GM18861 (cell line): ENCODE measurements around the gene TGFBR3L.
"Not testable (repeated sequence)": the region's sequence is repeated elsewhere in the genome, so short reads cannot be mapped to it uniquely, and the experiment has no call there.

Experiments
- ATAC-seq: cut with Tn5 transposase; IDR thresholded peaks from one replicate; pipeline ENCODE4 v1.9.1; 2021; ENCODE audit not compliant: unreplicated experiment

TGFBR3L gene

DNA sequence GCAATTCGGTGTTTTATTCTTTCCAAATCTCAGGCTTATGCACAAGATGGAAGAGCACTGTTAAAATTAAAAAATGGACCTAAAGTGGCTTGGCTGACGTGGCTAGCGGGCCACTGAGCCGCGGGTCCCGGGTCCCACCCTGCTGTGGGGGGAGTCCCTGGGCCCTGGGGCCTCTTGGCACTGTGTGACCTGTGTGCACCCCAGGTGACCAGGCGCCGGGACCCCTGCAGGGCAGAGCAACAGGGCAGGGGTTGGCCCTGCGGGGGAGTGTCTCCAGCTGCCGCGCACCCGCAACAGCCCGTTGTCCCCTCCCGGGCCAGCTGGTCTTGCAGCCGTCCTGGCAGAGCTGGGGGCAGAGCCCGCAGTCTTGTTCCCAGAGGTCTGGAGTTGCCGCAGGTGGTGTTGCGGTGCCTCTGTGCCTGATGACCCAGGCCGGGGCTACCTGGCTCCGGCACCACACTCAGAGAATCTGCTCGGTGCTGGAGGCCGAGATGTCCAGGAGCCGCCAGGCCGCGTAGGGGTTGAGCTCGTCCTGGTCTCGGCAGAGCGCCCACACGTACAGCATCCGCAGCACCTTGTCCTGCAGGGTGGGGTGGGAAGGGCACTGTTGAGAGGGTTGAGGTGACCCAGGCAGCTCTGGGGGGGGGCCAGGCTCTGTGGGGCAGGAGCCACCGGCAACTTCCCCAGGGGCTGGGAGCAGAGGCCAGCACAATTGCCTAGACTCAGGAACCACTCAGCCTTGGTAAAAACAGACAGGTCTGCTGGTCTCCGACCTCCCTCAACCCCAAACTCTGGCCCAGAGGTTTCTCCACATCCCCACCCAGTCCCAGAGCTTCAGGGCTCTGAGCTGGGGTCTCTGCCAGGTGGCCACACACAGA is 12.3 kb downstream of the TGFBR3L start:
- ATAC-seq: no peak

GRCh38 chr19:7927605-7928333 is 13.1 kb downstream of the TGFBR3L start:
- no peak for ATAC-seq

- no peak for ATAC-seq
These were observed 13.7 kb downstream of the TGFBR3L start for GRCh38 chr19:7928334-7928706.

DNA sequence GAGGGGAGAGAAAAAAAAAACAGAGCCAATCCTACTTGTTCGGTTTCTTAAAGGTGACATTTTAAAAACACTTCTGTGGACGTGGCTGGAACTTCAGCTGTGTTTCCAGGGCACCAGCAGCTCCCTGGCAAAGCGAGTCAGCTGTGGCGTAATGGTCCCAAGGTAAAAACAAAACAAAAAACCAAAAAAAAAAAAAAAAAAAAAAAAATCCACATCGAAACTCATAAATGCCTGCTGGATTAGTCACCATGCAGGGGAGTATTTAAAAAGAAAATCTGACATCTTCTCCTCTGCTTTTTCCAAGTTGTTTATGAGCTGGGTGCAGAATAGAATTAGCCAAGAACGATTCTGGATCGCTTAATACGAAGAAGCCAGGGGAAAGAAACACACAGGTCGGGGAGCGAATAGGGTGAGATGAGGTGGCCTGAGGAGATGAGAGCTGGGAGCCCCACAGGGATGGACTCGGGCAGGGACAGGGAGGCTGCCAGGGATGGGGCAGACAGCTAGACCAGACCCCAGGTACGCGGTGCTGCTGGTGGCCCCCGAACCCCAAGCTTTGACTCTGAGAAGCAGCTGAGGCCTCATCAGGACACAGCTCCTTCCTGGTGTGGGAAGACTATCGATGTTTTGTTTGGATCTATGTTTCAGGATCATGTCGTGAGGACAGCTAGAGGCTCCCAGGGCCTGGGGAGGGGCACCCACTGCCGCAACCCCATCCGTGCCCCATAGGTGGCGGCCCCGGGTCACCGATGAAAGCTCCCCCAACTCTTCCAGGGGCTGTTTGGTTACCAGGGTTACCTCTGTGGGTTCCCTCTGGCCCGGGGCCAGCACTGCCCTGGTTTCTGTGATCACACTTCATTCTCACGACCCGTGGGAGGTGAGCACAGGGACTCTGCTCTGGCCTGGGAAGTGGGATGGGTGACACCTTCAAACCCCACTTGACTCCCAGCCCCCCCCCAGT is 14.4 kb downstream of the TGFBR3L start:
- no peak for ATAC-seq

DNA sequence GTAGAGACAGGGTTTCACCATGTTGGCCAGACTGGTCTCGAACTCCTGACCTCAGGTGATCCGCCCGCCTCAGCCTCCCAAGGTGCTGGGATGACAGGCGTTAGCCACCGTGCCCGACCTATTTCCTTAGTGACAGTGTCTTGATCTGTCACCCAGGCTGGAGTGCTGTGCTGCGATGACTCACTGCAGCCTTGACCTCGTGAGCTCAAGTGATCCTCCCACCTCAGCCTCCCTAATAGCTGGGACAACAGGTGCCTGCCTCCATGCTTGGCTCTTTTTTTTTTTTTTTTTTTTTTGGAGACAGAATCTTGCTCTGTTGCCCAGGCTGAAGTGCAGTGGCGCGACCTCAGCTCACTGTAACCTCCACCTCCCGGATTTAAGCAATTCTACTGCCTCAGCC is 15.4 kb downstream of the TGFBR3L start:
- ATAC-seq: not testable (repeated sequence)

GRCh38 chr19:7930765-7931164 is 16.1 kb downstream of the TGFBR3L start:
- no peak for ATAC-seq

DNA sequence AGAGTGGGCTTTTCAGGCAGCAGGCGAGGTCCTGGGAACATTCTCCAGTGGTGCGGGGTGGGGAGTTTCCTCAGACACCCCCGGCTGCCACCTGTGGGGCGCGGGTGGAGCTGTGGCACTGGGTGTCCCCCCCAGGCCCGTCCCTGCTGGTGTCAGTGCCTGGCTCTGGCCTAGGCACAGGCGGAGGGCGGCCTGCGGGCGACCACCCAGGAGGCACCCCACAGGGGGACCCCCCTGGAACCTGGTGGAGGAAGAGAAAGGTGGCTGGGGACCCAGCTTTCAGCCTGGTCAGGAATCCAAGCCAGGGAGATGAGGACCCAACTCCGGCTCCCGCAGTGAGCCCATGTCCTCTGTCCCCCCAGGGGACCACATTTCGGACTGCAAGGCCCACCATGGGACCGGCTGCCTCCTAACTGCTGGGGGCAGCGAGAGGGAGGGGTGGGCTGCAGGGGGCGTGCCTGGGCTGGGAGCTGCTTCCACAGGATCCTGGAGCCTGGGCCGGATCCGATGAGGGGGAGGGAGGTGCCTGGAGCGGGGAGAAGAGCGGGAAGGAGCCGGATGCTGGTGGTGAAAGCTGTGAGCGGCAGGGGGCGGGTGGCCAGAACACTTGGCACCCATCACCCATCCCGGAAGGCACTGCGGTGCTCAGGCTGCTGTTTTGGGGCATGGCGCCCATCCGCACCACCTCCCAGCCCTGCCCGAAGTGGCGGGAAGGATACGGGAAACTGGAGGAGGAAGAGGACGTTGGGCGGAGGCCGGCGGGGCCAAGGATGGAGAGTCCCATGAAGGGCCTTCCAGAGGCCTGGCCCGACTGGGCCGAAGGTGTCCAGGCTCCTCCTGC is 16.8 kb downstream of the TGFBR3L start:
- ATAC-seq: no peak

DNA sequence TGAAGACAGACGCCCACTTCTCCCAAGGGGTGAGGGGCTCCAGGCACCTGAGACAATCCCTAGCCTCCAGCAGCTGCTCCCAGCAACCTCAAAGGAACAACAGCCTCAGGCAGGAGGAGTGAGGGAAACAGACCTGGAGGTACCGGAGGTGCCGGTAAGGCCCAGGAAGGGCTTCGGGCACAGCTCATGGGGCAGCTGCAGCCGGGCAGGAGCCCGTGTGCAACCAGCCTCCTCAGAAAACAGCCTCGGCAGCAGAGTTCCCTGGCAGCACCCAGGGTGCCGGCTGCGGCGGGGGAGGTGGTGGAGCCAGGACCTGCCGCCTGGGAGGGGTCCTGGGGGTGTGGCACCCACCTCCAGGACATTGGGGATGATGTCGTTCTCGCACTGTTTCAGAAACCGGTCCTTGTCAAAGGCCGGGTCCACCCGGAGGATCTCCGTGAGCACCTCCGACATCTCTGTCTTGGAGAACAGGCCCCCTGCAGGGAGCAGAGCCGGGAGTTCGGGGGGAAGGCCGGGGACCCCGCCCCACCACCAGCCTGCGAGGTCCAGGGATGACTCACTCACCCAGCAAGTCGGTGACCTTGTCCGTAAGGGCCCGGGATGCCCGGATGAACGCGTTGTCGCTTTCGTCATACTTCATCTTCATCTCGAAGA is 17.8 kb downstream of the TGFBR3L start:
- ATAC-seq: no peak

DNA sequence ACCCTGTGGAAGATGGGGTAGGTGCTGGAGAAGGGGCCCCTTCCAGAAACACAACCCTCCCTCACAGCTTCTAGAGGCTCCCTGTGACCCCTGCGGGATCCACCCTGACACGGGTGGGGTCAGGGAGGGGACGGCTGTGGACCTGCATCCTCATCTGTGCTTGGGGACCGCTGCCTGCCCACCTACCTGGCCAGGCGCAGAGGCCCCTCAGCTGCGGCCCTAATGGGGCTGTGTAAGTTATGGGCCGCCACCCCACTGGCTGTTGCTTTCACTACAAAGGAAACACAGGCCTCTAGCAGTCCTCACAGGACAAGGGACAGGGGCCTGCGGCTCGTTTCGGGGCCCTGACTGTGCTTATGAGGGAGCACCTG is 18.3 kb downstream of the TGFBR3L start:
- no peak for ATAC-seq

DNA sequence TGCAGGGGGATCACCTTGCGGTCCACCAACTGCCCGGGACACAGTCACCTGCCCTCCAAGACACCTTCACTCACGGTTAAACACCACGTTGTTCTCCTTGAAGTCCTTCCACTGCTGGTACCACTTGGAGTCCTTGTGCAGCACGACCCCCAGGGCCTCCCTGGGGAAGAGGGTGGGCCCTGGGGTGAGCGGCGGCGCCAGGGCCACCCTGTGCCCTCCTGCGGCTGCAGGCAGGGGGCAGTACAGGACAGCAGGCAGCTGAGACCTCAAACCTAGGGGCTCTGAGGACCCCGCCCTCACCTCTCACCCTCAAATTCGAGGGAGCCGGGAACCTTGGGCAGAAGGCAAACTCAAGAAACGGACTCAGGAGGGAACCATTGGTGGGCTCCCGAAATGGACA is 18.8 kb downstream of the TGFBR3L start:
- no peak for ATAC-seq

GRCh38 chr19:7933828-7934725 is 19.4 kb downstream of the TGFBR3L start:
- ATAC-seq: no peak

DNA sequence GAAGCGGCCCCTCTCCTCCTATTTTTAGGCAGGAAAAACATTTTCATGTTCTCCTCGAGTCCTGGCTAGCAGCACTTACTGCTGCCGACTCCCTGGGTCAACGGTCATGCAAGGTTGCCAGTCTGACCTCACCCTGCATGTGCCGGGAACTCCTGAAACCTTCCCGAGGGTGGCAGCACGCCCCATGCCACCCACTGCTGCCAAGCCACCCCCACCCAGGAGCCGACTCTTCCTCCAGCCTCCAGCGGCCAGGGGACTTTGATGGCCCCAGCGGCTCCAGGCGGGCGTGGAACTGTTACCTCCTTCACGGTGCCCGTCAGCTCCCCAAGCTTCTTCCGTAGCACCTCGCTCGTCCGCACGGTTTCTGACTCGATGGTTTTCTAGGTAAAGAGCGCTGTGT is 20.1 kb downstream of the TGFBR3L start:
- ATAC-seq: no peak

DNA sequence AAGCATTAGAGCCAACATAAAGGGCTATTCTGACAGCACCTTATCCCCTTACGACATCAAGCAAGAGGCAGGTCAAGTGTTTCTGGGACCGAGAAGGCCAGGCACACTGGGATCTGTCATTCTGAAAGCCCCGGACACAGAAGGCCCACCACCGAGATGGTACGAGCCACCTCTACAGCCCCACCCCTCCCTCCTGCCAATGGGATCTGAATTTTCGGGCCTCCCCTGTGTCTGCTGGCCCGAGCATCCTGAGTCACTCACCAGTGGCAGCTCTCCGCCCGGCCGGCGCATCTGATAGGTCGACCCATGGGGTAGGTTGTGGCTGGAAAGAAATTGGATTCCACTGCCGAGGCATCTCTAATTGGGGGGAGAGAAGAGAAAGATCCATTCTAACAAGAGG is 26.2 kb downstream of the TGFBR3L start:
- no peak for ATAC-seq

DNA sequence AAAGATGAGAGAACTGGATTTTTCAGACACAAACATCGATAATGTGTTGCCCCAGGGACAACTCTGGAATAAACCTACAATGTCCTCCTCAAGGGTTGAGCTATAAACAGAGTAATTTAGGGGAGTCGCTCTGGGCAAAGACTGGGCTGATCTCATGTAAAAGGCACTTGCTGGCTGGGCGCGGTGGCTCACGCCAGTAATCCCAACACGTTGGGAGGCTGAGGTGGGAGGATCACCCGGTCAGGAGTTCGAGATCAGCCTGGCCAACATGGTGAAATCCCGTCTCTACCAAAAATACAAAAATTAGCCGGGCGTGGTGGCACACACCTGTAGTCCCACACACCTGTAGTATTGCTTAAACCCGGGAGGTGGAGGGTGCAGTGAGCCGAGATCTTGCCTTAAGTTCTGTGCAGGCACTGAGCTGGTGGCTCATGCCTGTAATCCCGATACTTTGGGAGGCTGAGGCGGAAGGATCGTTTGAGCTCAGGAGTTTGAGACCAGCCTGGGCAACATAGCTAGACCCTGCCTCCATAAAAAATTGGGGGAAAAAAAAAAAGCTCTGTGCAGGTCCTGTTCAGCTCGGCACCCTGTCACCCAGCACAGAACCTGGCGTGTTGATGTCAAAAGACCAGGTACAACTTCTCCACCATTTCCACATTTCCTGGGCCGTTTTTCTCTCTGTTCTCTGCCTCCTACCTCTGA is 27.4 kb downstream of the TGFBR3L start:
- no peak for ATAC-seq

GRCh38 chr19:7942981-7943443 is 28.4 kb downstream of the TGFBR3L start:
- no peak for ATAC-seq

GRCh38 chr19:7943444-7944176 is 29.0 kb downstream of the TGFBR3L start, which contains the start of gene TIMM44:
TSS of gene TIMM44 (minus strand) at chr19:7943666. CDS start at chr19:7943651, 15 bp downstream.
- peak; percentile 88 for ATAC-seq

DNA sequence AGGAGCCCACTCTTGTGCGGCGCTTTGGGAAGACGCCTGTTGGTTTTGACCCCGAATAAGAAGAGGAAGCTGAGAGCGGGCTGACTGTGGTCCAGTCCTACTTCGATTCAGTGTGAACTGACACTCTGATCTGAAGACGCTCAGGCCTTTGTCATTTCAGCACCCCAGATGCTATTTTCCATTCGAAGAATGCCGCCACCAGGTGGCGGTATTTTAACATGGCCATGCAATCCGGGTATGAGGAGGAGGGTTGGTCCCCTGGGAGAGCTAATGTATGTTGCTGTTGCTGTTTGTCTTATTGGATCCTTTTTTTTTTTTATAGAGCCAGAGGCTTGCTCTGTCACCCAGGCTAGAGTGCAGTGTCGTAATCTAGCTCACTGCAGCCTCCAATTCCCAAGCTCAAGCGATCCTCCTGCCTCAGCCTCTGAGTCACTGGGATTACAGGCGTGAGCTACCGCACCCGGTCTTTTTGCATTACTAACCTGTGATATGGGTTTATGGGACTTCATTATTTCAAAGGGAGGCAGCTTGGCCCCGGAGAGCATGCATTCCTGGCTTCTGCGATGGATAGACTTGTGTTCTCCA is 29.6 kb downstream of the TGFBR3L start:
- peak; percentile 27 for ATAC-seq
